K562 (cell line): ENCODE measurements around the gene RALB.

Experiments used
- BACH1 ChIP-seq: fragments of 200-800 bp; sonication (Bioruptor generic); IDR thresholded peaks from 2 replicates; pipeline ENCODE4 v1.6.1; 2016; ENCODE audit warnings: missing genetic modification characterization, missing compliant biosample characterization
- CEBPB ChIP-seq: fragments of 450-650 bp; IDR thresholded peaks from 2 replicates; pipeline ENCODE4 v1.6.1; 2016; ENCODE audit warnings: missing genetic modification characterization, missing compliant biosample characterization
- FOXM1 ChIP-seq, 2 experiments: fragments of 450-650 bp in 1 of 2; sonication (generic) in 1 of 2; formaldehyde crosslinking in 1 of 2; IDR thresholded peaks; 2 replicates each; pipeline versions ENCODE4 v1.6.1 to v1.9.0; 2017 to 2022; ENCODE audit warnings: low read depth in 2 of 2, mild to moderate bottlenecking in 2 of 2, missing genetic modification reagents in 1 of 2, moderate library complexity in 1 of 2
- GTF2F1 ChIP-seq: IDR thresholded peaks from 2 replicates; pipeline ENCODE4 v1.6.1; 2011; ENCODE audit warnings: low read depth, low read length, improper control_type of control experiment
- IRF2 ChIP-seq: sonication (generic); formaldehyde crosslinking; IDR thresholded peaks from 2 replicates; pipeline ENCODE4 v1.8.1; 2022; ENCODE audit warnings: mild to moderate bottlenecking, missing genetic modification reagents
- PHTF2 ChIP-seq: fragments of 250-450 bp; sonication (Bioruptor Pico); IDR thresholded peaks from 2 replicates; pipeline ENCODE4 v1.5.0; 2021; ENCODE audit warnings: mild to moderate bottlenecking
- ZBED1 ChIP-seq: IDR thresholded peaks from 2 replicates; pipeline ENCODE4 v1.6.1; 2014
- ZNF232 ChIP-seq: sonication (generic); formaldehyde crosslinking; IDR thresholded peaks from 2 replicates; pipeline ENCODE4 v1.8.0; 2022; ENCODE audit warnings: mild to moderate bottlenecking, missing genetic modification reagents
- TF ChIP-seq, protein P1 (sequence below), 3 experiments: IDR thresholded peaks in 2 of 3; conservative IDR thresholded peaks in 1 of 3; 2 replicates each; pipeline ENCODE4 v1.5.1; 2011 to 2012; ENCODE audit warnings: low read length in 3 of 3, mild to moderate bottlenecking in 3 of 3, control low read depth in 2 of 3, improper control_type of control experiment in 1 of 3, inconsistent platforms in 1 of 3, low read depth in 1 of 3, mixed read lengths in 1 of 3, moderate library complexity in 1 of 3; ENCODE audit not compliant: insufficient read depth in 2 of 3
- TF ChIP-seq, protein P2 (sequence below): fragments of 450-650 bp; IDR thresholded peaks from 2 replicates; pipeline ENCODE4 v1.6.1; 2014; ENCODE audit warnings: low read depth, mild to moderate bottlenecking, moderate library complexity, borderline replicate concordance

DNA sequence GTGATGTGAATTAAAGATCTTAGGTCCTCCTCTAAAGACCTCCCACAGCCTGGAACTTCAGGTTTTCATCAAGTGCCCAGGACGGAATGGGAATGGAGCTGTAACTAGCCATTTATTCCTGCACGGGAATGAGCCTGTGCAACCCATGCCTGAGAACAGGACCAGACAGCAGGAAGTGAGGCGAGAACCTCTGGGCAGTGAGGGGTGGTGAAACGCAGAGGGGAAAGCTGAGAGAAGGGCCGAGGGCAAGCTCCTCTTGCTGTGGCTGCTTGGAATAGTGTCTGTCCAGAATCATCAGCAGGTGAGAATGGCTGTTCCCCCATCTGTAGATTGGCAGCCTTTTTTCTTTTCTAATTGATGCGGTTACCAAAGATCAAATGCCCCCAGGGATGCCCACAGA, 4.8 kb upstream of the RALB start:
- TF ChIP-seq ZBED1 (no peak), PHTF2 (CRISPR knock-in tag) (no peak), CEBPB (tag) (no peak), GTF2F1 (no peak), ZNF232 (CRISPR knock-in tag) (no peak), BACH1 (tag) (no peak), IRF2 (CRISPR knock-in tag) (no peak), FOXM1 (IDR thresholded peaks at IDR 0.05; ENCODE audit: low read depth) (no peak), FOXM1 (CRISPR knock-in tag; IDR thresholded peaks at IDR 0.05; ENCODE audit: low read depth) (no peak)
- TF ChIP-seq, protein P1, sequence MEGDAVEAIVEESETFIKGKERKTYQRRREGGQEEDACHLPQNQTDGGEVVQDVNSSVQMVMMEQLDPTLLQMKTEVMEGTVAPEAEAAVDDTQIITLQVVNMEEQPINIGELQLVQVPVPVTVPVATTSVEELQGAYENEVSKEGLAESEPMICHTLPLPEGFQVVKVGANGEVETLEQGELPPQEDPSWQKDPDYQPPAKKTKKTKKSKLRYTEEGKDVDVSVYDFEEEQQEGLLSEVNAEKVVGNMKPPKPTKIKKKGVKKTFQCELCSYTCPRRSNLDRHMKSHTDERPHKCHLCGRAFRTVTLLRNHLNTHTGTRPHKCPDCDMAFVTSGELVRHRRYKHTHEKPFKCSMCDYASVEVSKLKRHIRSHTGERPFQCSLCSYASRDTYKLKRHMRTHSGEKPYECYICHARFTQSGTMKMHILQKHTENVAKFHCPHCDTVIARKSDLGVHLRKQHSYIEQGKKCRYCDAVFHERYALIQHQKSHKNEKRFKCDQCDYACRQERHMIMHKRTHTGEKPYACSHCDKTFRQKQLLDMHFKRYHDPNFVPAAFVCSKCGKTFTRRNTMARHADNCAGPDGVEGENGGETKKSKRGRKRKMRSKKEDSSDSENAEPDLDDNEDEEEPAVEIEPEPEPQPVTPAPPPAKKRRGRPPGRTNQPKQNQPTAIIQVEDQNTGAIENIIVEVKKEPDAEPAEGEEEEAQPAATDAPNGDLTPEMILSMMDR (IDR thresholded peaks at IDR 0.05 in 2 of 3, conservative IDR thresholded peaks at IDR 0.05 in 1 of 3; ENCODE audit: insufficient read depth in 2 of 3, low read depth in 1 of 3, low read length in 3 of 3): no peak
- TF ChIP-seq, protein P2, sequence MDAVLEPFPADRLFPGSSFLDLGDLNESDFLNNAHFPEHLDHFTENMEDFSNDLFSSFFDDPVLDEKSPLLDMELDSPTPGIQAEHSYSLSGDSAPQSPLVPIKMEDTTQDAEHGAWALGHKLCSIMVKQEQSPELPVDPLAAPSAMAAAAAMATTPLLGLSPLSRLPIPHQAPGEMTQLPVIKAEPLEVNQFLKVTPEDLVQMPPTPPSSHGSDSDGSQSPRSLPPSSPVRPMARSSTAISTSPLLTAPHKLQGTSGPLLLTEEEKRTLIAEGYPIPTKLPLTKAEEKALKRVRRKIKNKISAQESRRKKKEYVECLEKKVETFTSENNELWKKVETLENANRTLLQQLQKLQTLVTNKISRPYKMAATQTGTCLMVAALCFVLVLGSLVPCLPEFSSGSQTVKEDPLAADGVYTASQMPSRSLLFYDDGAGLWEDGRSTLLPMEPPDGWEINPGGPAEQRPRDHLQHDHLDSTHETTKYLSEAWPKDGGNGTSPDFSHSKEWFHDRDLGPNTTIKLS: no peak
